ENCODE data around the gene RUNDC1. TPM values are rescaled to one million over a fixed set of nuclear protein-coding genes. Genes with fewer than 3 reads are reported as not detected.

Gene RUNDC1
- total and polyA plus RNA-seq, 2 experiments from 2014 or later = 6.1 to 11.9 TPM

DNA sequence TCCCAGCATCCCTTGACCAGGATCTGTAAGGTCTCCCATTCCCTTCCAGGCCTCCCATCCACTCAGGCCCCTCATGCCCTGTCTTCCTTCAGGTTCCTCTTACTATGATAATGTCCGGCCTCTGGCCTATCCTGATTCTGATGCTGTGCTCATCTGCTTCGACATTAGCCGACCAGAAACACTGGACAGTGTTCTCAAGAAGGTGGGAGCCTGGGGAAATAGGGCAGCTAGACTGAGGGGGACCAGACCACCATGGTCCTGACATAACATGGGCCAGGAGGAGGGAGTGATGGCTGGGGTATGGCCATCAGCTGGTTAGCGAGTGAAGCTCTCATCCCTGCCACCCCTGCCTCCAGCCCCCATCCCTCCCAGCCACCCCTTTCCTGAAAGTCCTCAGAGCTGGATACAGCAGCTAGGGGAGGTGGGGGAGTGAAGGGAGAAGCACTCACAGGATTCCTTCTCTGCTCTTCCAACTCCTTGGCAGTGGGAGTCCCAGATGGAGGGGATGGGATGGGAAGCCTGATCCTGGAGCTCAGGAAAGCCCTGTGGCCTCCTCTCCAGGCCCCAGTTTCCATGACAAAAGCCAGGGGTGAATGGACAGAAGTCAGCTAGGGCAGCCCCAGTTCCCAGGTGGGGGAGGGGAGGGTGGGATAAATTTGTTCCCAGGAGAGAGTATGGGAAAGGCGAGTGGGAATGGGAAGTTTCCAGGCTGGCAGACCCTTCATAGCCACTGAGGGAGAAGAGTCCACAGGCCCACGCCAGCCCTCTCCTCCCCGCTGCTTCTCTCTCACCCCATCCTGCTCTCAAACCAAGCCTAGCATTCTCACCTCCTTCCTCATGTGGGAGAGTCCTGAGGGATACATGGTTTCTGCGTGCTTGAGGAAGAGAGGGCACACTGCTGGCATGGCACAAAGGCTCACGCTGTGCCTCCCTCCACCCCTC is 47.0 kb downstream of the RUNDC1 start:
- peak overlapping the region; percentile 39 for H3K4me3 ChIP-seq
- Mint-ChIP-seq H3K4me3 (peak overlapping the region; percentile 46), H3K27me3 (ENCODE audit: insufficient read depth, low read depth, poor library complexity) (peaks cover 21% of the 10 kb centered on the region), H3K4me1 (peaks cover 36% of the 10 kb centered on the region), H3K27ac (peak overlapping the region; percentile 47), H3K9me3 (no peaks in the 10 kb centered on the region), H3K36me3 (ENCODE audit: low read depth) (peaks cover 21% of the 10 kb centered on the region)
- TF ChIP-seq CREB1 (CRISPR knock-in tag; IDR thresholded peaks at IDR 0.05; ENCODE audit: low read depth) (no peak), POLR2AphosphoS5 (IDR thresholded peaks at IDR 0.05; ENCODE audit: low read depth) (0 out of 2 replicates have a peak, but pooled peaks have one; percentile 30), EZH2phosphoT487 (IDR thresholded peaks at IDR 0.05; ENCODE audit: unreplicated experiment) (no peak), JUNB (IDR thresholded peaks at IDR 0.05; ENCODE audit: unreplicated experiment) (no peak), ZNF331 (CRISPR knock-in tag; IDR thresholded peaks at IDR 0.05; ENCODE audit: low read depth) (no peak)
- TF ChIP-seq, protein P1, sequence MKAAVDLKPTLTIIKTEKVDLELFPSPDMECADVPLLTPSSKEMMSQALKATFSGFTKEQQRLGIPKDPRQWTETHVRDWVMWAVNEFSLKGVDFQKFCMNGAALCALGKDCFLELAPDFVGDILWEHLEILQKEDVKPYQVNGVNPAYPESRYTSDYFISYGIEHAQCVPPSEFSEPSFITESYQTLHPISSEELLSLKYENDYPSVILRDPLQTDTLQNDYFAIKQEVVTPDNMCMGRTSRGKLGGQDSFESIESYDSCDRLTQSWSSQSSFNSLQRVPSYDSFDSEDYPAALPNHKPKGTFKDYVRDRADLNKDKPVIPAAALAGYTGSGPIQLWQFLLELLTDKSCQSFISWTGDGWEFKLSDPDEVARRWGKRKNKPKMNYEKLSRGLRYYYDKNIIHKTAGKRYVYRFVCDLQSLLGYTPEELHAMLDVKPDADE (IDR thresholded peaks at IDR 0.05) = no peak
- TF ChIP-seq, protein P2, sequence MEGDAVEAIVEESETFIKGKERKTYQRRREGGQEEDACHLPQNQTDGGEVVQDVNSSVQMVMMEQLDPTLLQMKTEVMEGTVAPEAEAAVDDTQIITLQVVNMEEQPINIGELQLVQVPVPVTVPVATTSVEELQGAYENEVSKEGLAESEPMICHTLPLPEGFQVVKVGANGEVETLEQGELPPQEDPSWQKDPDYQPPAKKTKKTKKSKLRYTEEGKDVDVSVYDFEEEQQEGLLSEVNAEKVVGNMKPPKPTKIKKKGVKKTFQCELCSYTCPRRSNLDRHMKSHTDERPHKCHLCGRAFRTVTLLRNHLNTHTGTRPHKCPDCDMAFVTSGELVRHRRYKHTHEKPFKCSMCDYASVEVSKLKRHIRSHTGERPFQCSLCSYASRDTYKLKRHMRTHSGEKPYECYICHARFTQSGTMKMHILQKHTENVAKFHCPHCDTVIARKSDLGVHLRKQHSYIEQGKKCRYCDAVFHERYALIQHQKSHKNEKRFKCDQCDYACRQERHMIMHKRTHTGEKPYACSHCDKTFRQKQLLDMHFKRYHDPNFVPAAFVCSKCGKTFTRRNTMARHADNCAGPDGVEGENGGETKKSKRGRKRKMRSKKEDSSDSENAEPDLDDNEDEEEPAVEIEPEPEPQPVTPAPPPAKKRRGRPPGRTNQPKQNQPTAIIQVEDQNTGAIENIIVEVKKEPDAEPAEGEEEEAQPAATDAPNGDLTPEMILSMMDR (conservative IDR thresholded peaks at IDR 0.05; ENCODE audit: low read depth in 2 of 2) = no peak
- TF ChIP-seq, protein P3, sequence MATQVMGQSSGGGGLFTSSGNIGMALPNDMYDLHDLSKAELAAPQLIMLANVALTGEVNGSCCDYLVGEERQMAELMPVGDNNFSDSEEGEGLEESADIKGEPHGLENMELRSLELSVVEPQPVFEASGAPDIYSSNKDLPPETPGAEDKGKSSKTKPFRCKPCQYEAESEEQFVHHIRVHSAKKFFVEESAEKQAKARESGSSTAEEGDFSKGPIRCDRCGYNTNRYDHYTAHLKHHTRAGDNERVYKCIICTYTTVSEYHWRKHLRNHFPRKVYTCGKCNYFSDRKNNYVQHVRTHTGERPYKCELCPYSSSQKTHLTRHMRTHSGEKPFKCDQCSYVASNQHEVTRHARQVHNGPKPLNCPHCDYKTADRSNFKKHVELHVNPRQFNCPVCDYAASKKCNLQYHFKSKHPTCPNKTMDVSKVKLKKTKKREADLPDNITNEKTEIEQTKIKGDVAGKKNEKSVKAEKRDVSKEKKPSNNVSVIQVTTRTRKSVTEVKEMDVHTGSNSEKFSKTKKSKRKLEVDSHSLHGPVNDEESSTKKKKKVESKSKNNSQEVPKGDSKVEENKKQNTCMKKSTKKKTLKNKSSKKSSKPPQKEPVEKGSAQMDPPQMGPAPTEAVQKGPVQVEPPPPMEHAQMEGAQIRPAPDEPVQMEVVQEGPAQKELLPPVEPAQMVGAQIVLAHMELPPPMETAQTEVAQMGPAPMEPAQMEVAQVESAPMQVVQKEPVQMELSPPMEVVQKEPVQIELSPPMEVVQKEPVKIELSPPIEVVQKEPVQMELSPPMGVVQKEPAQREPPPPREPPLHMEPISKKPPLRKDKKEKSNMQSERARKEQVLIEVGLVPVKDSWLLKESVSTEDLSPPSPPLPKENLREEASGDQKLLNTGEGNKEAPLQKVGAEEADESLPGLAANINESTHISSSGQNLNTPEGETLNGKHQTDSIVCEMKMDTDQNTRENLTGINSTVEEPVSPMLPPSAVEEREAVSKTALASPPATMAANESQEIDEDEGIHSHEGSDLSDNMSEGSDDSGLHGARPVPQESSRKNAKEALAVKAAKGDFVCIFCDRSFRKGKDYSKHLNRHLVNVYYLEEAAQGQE (IDR thresholded peaks at IDR 0.05; ENCODE audit: unreplicated experiment) = no peak
- TF ChIP-seq, protein P4, sequence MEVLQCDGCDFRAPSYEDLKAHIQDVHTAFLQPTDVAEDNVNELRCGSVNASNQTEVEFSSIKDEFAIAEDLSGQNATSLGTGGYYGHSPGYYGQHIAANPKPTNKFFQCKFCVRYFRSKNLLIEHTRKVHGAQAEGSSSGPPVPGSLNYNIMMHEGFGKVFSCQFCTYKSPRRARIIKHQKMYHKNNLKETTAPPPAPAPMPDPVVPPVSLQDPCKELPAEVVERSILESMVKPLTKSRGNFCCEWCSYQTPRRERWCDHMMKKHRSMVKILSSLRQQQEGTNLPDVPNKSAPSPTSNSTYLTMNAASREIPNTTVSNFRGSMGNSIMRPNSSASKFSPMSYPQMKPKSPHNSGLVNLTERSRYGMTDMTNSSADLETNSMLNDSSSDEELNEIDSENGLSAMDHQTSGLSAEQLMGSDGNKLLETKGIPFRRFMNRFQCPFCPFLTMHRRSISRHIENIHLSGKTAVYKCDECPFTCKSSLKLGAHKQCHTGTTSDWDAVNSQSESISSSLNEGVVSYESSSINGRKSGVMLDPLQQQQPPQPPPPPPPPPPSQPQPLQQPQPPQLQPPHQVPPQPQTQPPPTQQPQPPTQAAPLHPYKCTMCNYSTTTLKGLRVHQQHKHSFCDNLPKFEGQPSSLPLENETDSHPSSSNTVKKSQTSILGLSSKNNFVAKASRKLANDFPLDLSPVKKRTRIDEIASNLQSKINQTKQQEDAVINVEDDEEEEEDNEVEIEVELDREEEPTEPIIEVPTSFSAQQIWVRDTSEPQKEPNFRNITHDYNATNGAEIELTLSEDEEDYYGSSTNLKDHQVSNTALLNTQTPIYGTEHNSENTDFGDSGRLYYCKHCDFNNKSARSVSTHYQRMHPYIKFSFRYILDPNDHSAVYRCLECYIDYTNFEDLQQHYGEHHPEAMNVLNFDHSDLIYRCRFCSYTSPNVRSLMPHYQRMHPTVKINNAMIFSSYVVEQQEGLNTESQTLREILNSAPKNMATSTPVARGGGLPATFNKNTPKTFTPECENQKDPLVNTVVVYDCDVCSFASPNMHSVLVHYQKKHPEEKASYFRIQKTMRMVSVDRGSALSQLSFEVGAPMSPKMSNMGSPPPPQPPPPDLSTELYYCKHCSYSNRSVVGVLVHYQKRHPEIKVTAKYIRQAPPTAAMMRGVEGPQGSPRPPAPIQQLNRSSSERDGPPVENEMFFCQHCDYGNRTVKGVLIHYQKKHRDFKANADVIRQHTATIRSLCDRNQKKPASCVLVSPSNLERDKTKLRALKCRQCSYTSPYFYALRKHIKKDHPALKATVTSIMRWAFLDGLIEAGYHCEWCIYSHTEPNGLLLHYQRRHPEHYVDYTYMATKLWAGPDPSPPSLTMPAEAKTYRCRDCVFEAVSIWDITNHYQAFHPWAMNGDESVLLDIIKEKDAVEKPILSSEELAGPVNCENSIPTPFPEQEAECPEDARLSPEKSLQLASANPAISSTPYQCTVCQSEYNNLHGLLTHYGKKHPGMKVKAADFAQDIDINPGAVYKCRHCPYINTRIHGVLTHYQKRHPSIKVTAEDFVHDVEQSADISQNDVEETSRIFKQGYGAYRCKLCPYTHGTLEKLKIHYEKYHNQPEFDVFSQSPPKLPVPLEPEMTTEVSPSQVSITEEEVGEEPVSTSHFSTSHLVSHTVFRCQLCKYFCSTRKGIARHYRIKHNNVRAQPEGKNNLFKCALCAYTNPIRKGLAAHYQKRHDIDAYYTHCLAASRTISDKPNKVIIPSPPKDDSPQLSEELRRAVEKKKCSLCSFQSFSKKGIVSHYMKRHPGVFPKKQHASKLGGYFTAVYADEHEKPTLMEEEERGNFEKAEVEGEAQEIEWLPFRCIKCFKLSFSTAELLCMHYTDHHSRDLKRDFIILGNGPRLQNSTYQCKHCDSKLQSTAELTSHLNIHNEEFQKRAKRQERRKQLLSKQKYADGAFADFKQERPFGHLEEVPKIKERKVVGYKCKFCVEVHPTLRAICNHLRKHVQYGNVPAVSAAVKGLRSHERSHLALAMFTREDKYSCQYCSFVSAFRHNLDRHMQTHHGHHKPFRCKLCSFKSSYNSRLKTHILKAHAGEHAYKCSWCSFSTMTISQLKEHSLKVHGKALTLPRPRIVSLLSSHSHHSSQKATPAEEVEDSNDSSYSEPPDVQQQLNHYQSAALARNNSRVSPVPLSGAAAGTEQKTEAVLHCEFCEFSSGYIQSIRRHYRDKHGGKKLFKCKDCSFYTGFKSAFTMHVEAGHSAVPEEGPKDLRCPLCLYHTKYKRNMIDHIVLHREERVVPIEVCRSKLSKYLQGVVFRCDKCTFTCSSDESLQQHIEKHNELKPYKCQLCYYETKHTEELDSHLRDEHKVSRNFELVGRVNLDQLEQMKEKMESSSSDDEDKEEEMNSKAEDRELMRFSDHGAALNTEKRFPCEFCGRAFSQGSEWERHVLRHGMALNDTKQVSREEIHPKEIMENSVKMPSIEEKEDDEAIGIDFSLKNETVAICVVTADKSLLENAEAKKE (CRISPR knock-in tag; IDR thresholded peaks at IDR 0.05) = peak; percentile 86
- H3K36me3 ChIP-seq (ENCODE audit: insufficient read depth) = no peaks in the 10 kb centered on the region
- H3K79me2 ChIP-seq (replicated peaks; ENCODE audit: insufficient read depth) = peaks cover 14% of the 10 kb centered on the region; the same call in 1 of the 2 replicates
- H3F3A ChIP-seq (replicated peaks; ENCODE audit: low read depth) = 0 out of 2 replicates have a peak, but pooled peaks cover 10% of the 10 kb centered on the region
- no peaks in the 10 kb centered on the region for H4K20me1 ChIP-seq (replicated peaks; ENCODE audit: insufficient read depth)
- no peak overlapping the region for H2AFZ ChIP-seq
- no peaks in the 10 kb centered on the region for H3K27me3 ChIP-seq (ENCODE audit: insufficient read depth)
- ATAC-seq (peak; percentile 52), DNase-seq (ENCODE audit: low spot score) (peak; percentile 74)
- H3K27ac ChIP-seq (ENCODE audit: low read depth) = no peak overlapping the region
- H3K9me2 ChIP-seq (ENCODE audit: insufficient read depth) = no peaks in the 10 kb centered on the region
- peak overlapping the region; percentile 93 for H3K4me2 ChIP-seq
- peaks cover 36% of the 10 kb centered on the region for H3K4me1 ChIP-seq (ENCODE audit: insufficient read depth)

Measured in GM23338 (cell line).